NCI-H82 (cell line): ENCODE measurements around the gene KRTAP9-8.
"Not testable (repeated sequence)": the region's sequence is repeated elsewhere in the genome, so short reads cannot be mapped to it uniquely, and the experiment has no call there.

Source experiments
- DNase-seq: peaks from one replicate; lab custom pipeline; 2025; lab: John Stamatoyannopoulos, UW

KRTAP9-8 gene, protein sequence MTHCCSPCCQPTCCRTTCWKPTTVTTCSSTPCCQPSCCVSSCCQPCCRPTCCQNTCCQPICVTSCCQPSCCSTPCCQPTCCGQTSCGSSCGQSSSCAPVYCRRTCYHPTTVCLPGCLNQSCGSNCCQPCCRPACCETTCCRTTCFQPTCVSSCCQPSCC

GRCh38 chr17:41237949-41238437, at the start of gene KRTAP9-8:
Gene KRTAP9-8, plus strand, starts transcription at chr17:41237999. Its CDS starts 53 bp downstream, at chr17:41238052.
- not testable (repeated sequence) for DNase-seq

DNA sequence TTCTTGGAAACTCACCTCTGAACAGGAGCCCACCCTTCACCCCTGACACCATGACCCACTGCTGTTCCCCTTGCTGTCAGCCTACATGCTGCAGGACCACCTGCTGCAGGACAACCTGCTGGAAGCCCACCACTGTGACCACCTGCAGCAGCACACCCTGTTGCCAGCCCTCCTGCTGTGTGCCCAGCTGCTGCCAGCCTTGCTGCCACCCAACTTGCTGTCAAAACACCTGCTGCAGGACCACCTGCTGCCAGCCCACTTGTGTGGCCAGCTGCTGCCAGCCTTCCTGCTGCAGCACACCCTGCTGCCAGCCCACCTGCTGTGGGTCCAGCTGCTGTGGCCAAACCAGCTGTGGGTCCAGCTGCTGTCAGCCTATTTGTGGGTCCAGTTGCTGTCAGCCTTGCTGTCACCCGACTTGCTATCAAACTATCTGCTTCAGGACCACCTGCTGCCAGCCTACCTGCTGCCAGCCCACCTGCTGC, 47.9 kb upstream of the KRTAP9-8 start, which contains the start of gene KRTAP9-1:
Gene KRTAP9-1, plus strand, starts transcription at position 51 of the 482 bp plus-strand sequence. Its CDS starts 0 bp downstream, at position 51.
- not testable (repeated sequence) for DNase-seq

DNA sequence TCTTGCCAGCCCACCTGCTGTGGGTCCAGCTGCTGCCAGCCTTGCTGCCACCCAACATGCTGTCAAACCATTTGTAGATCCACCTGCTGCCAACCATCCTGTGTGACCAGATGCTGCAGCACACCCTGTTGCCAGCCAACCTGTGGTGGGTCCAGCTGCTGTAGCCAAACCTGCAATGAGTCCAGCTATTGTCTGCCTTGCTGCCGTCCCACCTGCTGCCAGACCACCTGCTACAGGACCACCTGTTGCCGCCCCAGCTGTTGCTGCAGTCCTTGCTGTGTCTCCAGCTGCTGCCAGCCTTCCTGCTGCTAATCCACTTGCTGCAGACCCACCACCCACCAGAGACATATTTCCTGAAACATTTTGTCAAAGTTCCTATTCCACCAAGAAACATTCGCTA, 47.5 kb upstream of the KRTAP9-8 start:
- DNase-seq, result no peak

- no peak for DNase-seq
These were observed 41.7 kb upstream of the KRTAP9-8 start for GRCh38 chr17:41196068-41196467.

DNA sequence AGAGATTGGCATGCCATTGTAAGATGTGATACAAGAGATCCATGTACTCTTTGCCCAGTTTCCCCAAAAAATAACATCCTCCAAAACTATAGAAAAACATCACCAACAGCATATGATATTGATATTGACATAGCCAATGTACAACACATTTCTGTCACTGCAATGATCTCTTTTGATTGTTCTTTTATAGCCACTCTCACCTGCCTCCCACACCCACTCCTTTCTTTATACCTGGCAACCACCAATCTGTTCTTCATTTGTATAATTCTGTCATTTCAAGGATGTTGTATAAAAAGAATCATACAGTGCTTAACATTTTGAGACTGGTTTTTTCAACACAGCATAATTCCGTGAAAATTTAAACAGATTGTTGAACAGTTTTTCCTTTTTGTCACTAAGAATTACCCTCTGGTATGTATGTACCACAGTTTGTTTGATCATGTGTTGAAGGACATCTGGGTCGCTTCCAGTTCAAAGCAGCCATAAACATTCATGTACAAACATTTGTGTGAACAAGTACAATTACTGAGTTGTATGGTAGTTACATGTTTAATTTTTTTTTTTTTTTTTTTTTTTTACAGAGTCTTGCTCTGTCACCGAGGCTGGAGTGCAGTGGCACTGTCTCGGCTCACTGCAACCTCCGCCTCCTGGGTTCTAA, 38.2 kb upstream of the KRTAP9-8 start:
- DNase-seq, result no peak

- DNase-seq, result no peak
These were observed 25.8 kb upstream of the KRTAP9-8 start for GRCh38 chr17:41211845-41212466.

GRCh38 chr17:41212524-41213169, 25.2 kb upstream of the KRTAP9-8 start:
- no peak for DNase-seq

GRCh38 chr17:41215681-41216080, 22.1 kb upstream of the KRTAP9-8 start:
- DNase-seq, result no peak

DNA sequence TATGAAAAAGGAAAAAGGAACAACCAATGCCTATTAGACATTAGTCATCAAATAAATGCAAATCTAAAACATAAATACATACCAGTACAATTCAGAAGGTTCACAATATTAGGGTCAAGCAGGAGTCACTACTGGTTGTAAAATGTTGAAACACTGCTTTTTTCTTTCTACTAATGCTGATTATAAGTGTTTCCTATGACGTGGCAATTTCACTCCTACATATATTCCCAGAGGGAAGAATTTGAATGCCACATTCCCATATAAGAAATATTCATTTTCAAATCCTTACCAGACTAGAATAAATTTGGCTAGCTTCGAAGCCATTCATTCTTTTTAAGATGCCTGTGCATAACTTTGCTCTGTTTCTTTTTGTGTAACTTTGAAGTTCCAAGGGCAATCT, 14.0 kb upstream of the KRTAP9-8 start:
- no peak for DNase-seq

- DNase-seq, result no peak
These were observed 11.7 kb upstream of the KRTAP9-8 start for GRCh38 chr17:41226051-41226450.

DNA sequence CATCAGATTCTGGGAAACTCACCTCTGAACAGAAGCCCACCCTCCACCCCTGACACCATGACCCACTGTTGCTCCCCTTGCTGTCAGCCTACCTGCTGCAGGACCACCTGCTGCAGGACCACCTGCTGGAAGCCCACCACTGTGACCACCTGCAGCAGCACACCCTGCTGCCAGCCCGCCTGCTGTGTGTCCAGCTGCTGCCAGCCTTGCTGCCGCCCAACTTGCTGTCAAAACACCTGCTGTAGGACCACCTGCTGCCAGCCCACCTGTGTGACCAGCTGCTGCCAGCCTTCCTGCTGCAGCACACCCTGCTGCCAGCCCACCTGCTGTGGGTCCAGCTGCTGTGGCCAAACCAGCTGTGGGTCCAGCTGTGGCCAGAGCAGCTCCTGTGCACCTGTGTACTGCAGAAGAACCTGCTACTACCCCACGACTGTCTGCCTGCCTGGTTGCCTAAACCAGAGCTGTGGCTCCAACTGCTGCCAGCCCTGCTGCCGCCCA, 11.2 kb upstream of the KRTAP9-8 start, which contains the start of gene KRTAP9-2:
Gene KRTAP9-2, plus strand, starts transcription at position 51 of the 498 bp plus-strand sequence. Its CDS starts 7 bp downstream, at position 58.
- not testable (repeated sequence) for DNase-seq

GRCh38 chr17:41230094-41230493, 7.7 kb upstream of the KRTAP9-8 start:
- no peak for DNase-seq

GRCh38 chr17:41231731-41232130, 6.1 kb upstream of the KRTAP9-8 start:
- no peak for DNase-seq

GRCh38 chr17:41232399-41233105, 5.2 kb upstream of the KRTAP9-8 start, which contains the start of gene KRTAP9-3:
Gene KRTAP9-3, plus strand, starts transcription at chr17:41232449. Its CDS starts 53 bp downstream, at chr17:41232502.
- DNase-seq, result not testable (repeated sequence)

- DNase-seq, result not testable (repeated sequence)
These were observed 683 bp upstream of the KRTAP9-8 start for GRCh38 chr17:41237116-41237515.

GRCh38 chr17:41246995-41247787, 9.4 kb downstream of the KRTAP9-8 start:
- not testable (repeated sequence) for DNase-seq

GRCh38 chr17:41249637-41250240, 11.9 kb downstream of the KRTAP9-8 start, which contains the start of gene KRTAP9-4:
Gene KRTAP9-4, plus strand, starts transcription at chr17:41249687. Its CDS starts 34 bp downstream, at chr17:41249721.
- DNase-seq, result not testable (repeated sequence)

GRCh38 chr17:41251261-41251660, 13.5 kb downstream of the KRTAP9-8 start:
- no peak for DNase-seq

DNA sequence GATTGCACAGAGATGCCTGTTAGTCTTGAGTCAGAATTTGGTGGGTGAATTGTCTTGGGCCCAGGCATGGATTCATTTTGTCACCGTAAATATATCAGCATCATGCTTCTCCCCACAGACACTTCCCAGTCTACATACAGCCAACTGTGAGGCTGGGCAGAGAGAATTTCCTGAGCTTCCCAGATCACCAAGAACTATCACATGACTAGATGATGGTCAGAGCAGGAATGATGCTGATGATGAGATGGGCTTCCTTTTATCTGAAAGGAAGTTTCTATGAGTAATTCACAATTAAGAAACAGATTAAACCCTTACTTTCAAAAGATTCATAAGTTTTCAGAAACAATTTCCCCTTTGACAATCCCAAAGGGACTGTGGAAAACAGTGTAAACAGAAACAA, 17.1 kb downstream of the KRTAP9-8 start:
- no peak for DNase-seq
